K562 (cell line): ENCODE results near the gene DEPP1. TPM values are rescaled to one million over a fixed set of nuclear protein-coding genes. Genes with fewer than 3 reads are reported as not detected.

ENCODE experiments used
- ETS1 ChIP-seq: conservative IDR thresholded peaks from 2 replicates; pipeline ENCODE4 v1.6.1; 2011; ENCODE audit warnings: low read depth, mild to moderate bottlenecking, low read length; ENCODE audit not compliant: control insufficient read depth
- FOXP4 ChIP-seq: sonication (generic); formaldehyde crosslinking; IDR thresholded peaks from 2 replicates; pipeline ENCODE4 v1.8.0; 2022; ENCODE audit warnings: mild to moderate bottlenecking, missing genetic modification reagents, borderline replicate concordance
- REST ChIP-seq, 2 experiments: fragments of 450-650 bp; formaldehyde crosslinking in 1 of 2; IDR thresholded peaks; 2 replicates each; pipeline versions ENCODE4 v1.4.0 to v1.6.1; 2014 to 2020; ENCODE audit warnings: mild to moderate bottlenecking in 2 of 2, borderline replicate concordance in 1 of 2, low read depth in 1 of 2
- TOE1 ChIP-seq, 2 experiments: fragments of 450-650 bp in 1 of 2; sonication (generic) in 1 of 2; formaldehyde crosslinking in 1 of 2; IDR thresholded peaks; 2 replicates each; pipeline versions ENCODE4 v1.7.1 to v1.8.0; 2016 to 2022; ENCODE audit warnings: borderline replicate concordance in 2 of 2, mild to moderate bottlenecking in 2 of 2, antibody characterized with exemption in 1 of 2, inconsistent platforms in 1 of 2, low read depth in 1 of 2, missing genetic modification reagents in 1 of 2, moderate library complexity in 1 of 2
- polyA plus RNA-seq, 8 experiments: library from polyadenylated mRNA; depleted of rRNA in 4 of 8; stranded (reverse) in 5 of 8; unstranded in 3 of 8; fragments of >200 nt; fragmentation: Nextera tagmentation in 2 of 8; fragmentation: Illumina TruSeq in 1 of 8; extraction: Ambion mirVana in 2 of 8; extraction: Trizol in 1 of 8; gene quantifications; 2 replicates each; pipeline versions ENCODE4 v1.2.1 to v1.2.3, GENCODE V29; 2011 to 2014; ENCODE audit warnings: inconsistent platforms in 1 of 8, missing spikeins in 1 of 8
- total RNA-seq, 7 experiments: library from RNA; depleted of rRNA in 6 of 7; stranded (reverse); fragments of >200 nt in 6 of 7; fragmentation: Illumina TruSeq in 2 of 7; extraction: Trizol in 2 of 7; gene quantifications; 2 replicates each; pipeline versions ENCODE4 v1.2.1 to v1.2.3, GENCODE V29; 2011 to 2021; ENCODE audit warnings: low replicate concordance in 1 of 7

DEPP1 gene
- total and polyA plus RNA-seq, 9 of the 15 experiments (the other 6 are each of a cell fraction or from before 2014, with no cell fraction given), result 0.04 to 0.54 (median 0.20) TPM; not detected in 1

GRCh38 chr10:45000752-45001380, 22.3 kb upstream of the DEPP1 start, which contains the start of gene ZNF22 (continued):
- peak; percentile 96; the same call in 1 of the 2 replicates for TF ChIP-seq FOXP4
- TF ChIP-seq TOE1 (IDR thresholded peaks at IDR 0.05; ENCODE audit: borderline replicate concordance), result peak; percentile 10; the same call in 1 of the 2 replicates
- TF ChIP-seq TOE1 (CRISPR knock-in tag; IDR thresholded peaks at IDR 0.05; ENCODE audit: borderline replicate concordance, low read depth), result peak; percentile 21; the same call in 1 of the 2 replicates
- TF ChIP-seq ETS1, result 0 out of 2 replicates have a peak, but pooled peaks have one; percentile 23
- peak; percentile 2; the same call in 1 of the 2 replicates for TF ChIP-seq REST (IDR thresholded peaks at IDR 0.05; ENCODE audit: borderline replicate concordance)
- TF ChIP-seq REST (CRISPR knock-in tag; IDR thresholded peaks at IDR 0.05; ENCODE audit: low read depth), result 0 out of 2 replicates have a peak, but pooled peaks have one; percentile 19
